HL-60 (cell line): ENCODE data around the gene CHST13.

Source experiments
- POLR2AphosphoS5 ChIP-seq: IDR thresholded peaks from 2 replicates; pipeline ENCODE4 v1.6.1; 2012; ENCODE audit warnings: low read depth
- REST ChIP-seq: IDR thresholded peaks from 2 replicates; pipeline ENCODE4 v1.6.1; 2012; ENCODE audit warnings: low read depth; ENCODE audit not compliant: insufficient replicate concordance
- SPI1 ChIP-seq: IDR thresholded peaks from 2 replicates; pipeline ENCODE4 v1.6.1; 2012; ENCODE audit warnings: low read depth, mild to moderate bottlenecking, borderline replicate concordance
- TF ChIP-seq, protein P1 (sequence below): IDR thresholded peaks from one replicate; pipeline ENCODE4 v1.5.1; 2011; ENCODE audit warnings: low read length, control low read depth, inconsistent platforms; ENCODE audit not compliant: insufficient read depth

DNA sequence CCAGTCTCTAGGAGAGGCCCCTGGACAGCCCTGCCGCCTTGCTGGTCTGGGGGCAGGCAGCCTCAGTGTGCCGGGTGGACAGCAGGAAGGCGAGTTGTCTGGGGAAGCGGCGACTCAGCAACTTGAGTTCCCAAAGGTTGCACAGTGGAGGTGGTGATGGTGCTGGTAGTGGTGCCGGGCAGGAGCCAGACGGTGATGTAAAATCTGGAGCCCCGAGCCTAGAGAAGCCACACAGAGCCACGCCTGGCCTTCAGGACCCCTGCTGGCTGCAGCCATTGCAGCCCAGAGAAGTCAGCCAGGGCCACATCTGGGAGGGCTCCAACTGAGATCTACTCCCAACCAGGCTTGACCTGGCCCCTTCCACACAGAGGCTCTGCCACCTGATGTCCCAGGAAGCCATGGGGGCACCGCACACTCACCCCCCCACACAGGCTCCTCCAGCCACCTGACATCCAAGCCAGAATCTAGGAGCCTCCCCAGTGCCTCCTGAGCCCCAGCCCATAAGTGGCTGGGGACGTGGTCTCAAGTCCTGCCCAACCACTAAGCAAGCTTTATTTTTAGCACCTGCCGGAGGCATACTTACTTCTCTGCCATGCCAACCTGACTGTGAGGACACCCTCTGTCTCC, 26.0 kb downstream of the CHST13 start:
- TF ChIP-seq POLR2AphosphoS5: no peak
- TF ChIP-seq, protein P1, sequence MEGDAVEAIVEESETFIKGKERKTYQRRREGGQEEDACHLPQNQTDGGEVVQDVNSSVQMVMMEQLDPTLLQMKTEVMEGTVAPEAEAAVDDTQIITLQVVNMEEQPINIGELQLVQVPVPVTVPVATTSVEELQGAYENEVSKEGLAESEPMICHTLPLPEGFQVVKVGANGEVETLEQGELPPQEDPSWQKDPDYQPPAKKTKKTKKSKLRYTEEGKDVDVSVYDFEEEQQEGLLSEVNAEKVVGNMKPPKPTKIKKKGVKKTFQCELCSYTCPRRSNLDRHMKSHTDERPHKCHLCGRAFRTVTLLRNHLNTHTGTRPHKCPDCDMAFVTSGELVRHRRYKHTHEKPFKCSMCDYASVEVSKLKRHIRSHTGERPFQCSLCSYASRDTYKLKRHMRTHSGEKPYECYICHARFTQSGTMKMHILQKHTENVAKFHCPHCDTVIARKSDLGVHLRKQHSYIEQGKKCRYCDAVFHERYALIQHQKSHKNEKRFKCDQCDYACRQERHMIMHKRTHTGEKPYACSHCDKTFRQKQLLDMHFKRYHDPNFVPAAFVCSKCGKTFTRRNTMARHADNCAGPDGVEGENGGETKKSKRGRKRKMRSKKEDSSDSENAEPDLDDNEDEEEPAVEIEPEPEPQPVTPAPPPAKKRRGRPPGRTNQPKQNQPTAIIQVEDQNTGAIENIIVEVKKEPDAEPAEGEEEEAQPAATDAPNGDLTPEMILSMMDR: no peak
- TF ChIP-seq SPI1: no peak
- TF ChIP-seq REST: no peak
